GM12874 (cell line): Measurements from ENCODE around the gene FMO2.

ENCODE experiments used
- CTCF ChIP-seq: IDR thresholded peaks from 2 replicates; pipeline ENCODE4 v1.5.1; 2011; ENCODE audit warnings: low read depth, mild to moderate bottlenecking, control low read depth, low read length, moderate library complexity; ENCODE audit not compliant: insufficient read depth

The FMO2 gene

GRCh38 chr1:171196351-171196750 is 11.3 kb downstream of the FMO2 start:
- no peak for TF ChIP-seq CTCF

GRCh38 chr1:171198081-171198480 is 13.0 kb downstream of the FMO2 start:
- TF ChIP-seq CTCF: no peak

GRCh38 chr1:171204296-171204695 is 19.2 kb downstream of the FMO2 start:
- TF ChIP-seq CTCF: no peak

- TF ChIP-seq CTCF: no peak
Measured at GRCh38 chr1:171206204-171206977, 21.3 kb downstream of the FMO2 start.

- TF ChIP-seq CTCF: no peak
Measured at GRCh38 chr1:171206978-171207355, 21.9 kb downstream of the FMO2 start.

GRCh38 chr1:171207377-171207776 is 22.3 kb downstream of the FMO2 start:
- TF ChIP-seq CTCF: no peak

GRCh38 chr1:171210355-171210754 is 25.3 kb downstream of the FMO2 start:
- TF ChIP-seq CTCF: no peak
